Ecto neural progenitor cell (in vitro differentiated cells): ENCODE data around the gene FIS1.
"Not testable (repeated sequence)": the region's sequence is repeated elsewhere in the genome, so short reads cannot be mapped to it uniquely, and the experiment has no call there.

Experiments
- DNase-seq: peaks from one replicate; pipeline ENCODE4 v3.0.0-alpha.2; 2018; ENCODE audit warnings: low spot score

FIS1 gene

GRCh38 chr7:101205901-101206664, 38.8 kb downstream of the FIS1 start:
- DNase-seq = no peak

GRCh38 chr7:101203740-101204738, 40.8 kb downstream of the FIS1 start:
- DNase-seq = not testable (repeated sequence)

- no peak for DNase-seq
These were observed 42.3 kb downstream of the FIS1 start for GRCh38 chr7:101202603-101202918.

GRCh38 chr7:101201695-101202602, 42.9 kb downstream of the FIS1 start:
- DNase-seq = no peak

- DNase-seq = no peak
These were observed 43.9 kb downstream of the FIS1 start, which contains the start of gene MOGAT3 for GRCh38 chr7:101200862-101201599. MOGAT3 (minus strand) TSS chr7:101201036; CDS start chr7:101200854, 182 bp downstream.

GRCh38 chr7:101200504-101200861, 44.4 kb downstream of the FIS1 start:
- DNase-seq = no peak

- DNase-seq = not testable (repeated sequence)
These were observed 45.4 kb downstream of the FIS1 start for GRCh38 chr7:101199522-101199921.

GRCh38 chr7:101198476-101198875, 46.4 kb downstream of the FIS1 start:
- no peak for DNase-seq

GRCh38 chr7:101197991-101198390, 46.9 kb downstream of the FIS1 start:
- DNase-seq = no peak

GRCh38 chr7:101195884-101196283, 49.0 kb downstream of the FIS1 start:
- DNase-seq = no peak
